HepG2 (cell line): ENCODE measurements around the gene TLK1. TPM values are rescaled to one million over a fixed set of nuclear protein-coding genes. Genes with fewer than 3 reads are reported as not detected.
A peak's percentile ranks its signal among the peaks of the same experiment; 100 is the strongest.

Source experiments
- IKZF5 ChIP-seq: IDR thresholded peaks from 2 replicates; pipeline ENCODE4 v1.6.1; 2018; ENCODE audit warnings: missing genetic modification reagents, mild to moderate bottlenecking, missing compliant biosample characterization
- PCBP1 ChIP-seq: fragments of 200-400 bp; formaldehyde crosslinking; IDR thresholded peaks from 2 replicates; pipeline ENCODE4 v1.6.1; 2017; ENCODE audit warnings: mild to moderate bottlenecking, low read depth, low read length, borderline replicate concordance
- RORA ChIP-seq: sonication (generic); formaldehyde crosslinking; IDR thresholded peaks from 2 replicates; pipeline ENCODE4 v1.5.0; 2020; ENCODE audit warnings: mild to moderate bottlenecking, missing genetic modification reagents, moderate library complexity
- SKIL ChIP-seq: sonication (generic); formaldehyde crosslinking; IDR thresholded peaks from 2 replicates; pipeline ENCODE4 v1.8.0; 2022; ENCODE audit warnings: missing genetic modification reagents, mild to moderate bottlenecking, moderate library complexity, borderline replicate concordance
- TMF1 ChIP-seq: sonication (generic); formaldehyde crosslinking; IDR thresholded peaks from 2 replicates; pipeline ENCODE4 v1.8.1; 2022; ENCODE audit warnings: low read depth, missing genetic modification reagents
- ZBTB44 ChIP-seq: sonication (generic); formaldehyde crosslinking; IDR thresholded peaks from 2 replicates; pipeline ENCODE4 v1.4.0; 2020; ENCODE audit warnings: missing genetic modification reagents
- ZFP82 ChIP-seq: sonication (generic); formaldehyde crosslinking; IDR thresholded peaks from 2 replicates; pipeline ENCODE4 v1.5.1; 2020; ENCODE audit warnings: mild to moderate bottlenecking, missing genetic modification reagents, borderline replicate concordance
- ZNF383 ChIP-seq: sonication (generic); formaldehyde crosslinking; IDR thresholded peaks from 2 replicates; pipeline ENCODE4 v1.4.0; 2020; ENCODE audit warnings: missing genetic modification reagents, mild to moderate bottlenecking, borderline replicate concordance
- polyA plus RNA-seq, 8 experiments: library from polyadenylated mRNA; depleted of rRNA in 3 of 8; stranded (reverse) in 7 of 8; unstranded in 1 of 8; fragments of >200 nt; fragmentation: Illumina TruSeq in 4 of 8; extraction: Trizol in 4 of 8; gene quantifications; 2 replicates each; pipeline versions ENCODE4 v1.2.1 to v1.2.3, GENCODE V29; 2011 to 2016; ENCODE audit warnings: low read depth in 4 of 8, missing spikeins in 1 of 8, mixed read lengths in 1 of 8; ENCODE audit not compliant: insufficient read depth in 1 of 8
- total RNA-seq, 5 experiments: library from RNA; depleted of rRNA; stranded (reverse); fragments of >200 nt; fragmentation: Illumina TruSeq; extraction: Trizol; gene quantifications; 2 replicates each; pipeline ENCODE4 v1.2.3, GENCODE V29; 2016; ENCODE audit warnings: low read depth in 1 of 5
- TF ChIP-seq, protein P1 (sequence below): sonication (generic); formaldehyde crosslinking; IDR thresholded peaks from 2 replicates; pipeline ENCODE4 v1.5.1; 2020; ENCODE audit warnings: mild to moderate bottlenecking, missing genetic modification reagents, borderline replicate concordance
- TF ChIP-seq, protein P2 (sequence below): sonication (generic); formaldehyde crosslinking; conservative IDR thresholded peaks from 2 replicates; pipeline ENCODE4 v1.8.0; 2022; ENCODE audit warnings: missing genetic modification reagents
- TF ChIP-seq, protein P3 (sequence below): sonication (generic); formaldehyde crosslinking; IDR thresholded peaks from 2 replicates; pipeline ENCODE4 v1.8.0; 2022; ENCODE audit warnings: low read depth, missing genetic modification reagents
- TF ChIP-seq, protein P4 (sequence below): sonication (generic); formaldehyde crosslinking; IDR thresholded peaks from 2 replicates; pipeline ENCODE4 v1.4.0; 2020; ENCODE audit warnings: mild to moderate bottlenecking, missing genetic modification reagents
- TF ChIP-seq, protein P5 (sequence below): sonication (generic); formaldehyde crosslinking; IDR thresholded peaks from 2 replicates; pipeline ENCODE4 v1.8.1; 2023; ENCODE audit warnings: missing genetic modification reagents, mild to moderate bottlenecking, borderline replicate concordance

Gene TLK1
- total and polyA plus RNA-seq, 2 of the 13 experiments (the other 11 are each of a cell fraction or from before 2014, with no cell fraction given), result 16.8 to 28.7 TPM

GRCh38 chr2:171158790-171159371 lies 1.8 kb downstream of the TLK1 start (continued):
- TF ChIP-seq, protein P1, sequence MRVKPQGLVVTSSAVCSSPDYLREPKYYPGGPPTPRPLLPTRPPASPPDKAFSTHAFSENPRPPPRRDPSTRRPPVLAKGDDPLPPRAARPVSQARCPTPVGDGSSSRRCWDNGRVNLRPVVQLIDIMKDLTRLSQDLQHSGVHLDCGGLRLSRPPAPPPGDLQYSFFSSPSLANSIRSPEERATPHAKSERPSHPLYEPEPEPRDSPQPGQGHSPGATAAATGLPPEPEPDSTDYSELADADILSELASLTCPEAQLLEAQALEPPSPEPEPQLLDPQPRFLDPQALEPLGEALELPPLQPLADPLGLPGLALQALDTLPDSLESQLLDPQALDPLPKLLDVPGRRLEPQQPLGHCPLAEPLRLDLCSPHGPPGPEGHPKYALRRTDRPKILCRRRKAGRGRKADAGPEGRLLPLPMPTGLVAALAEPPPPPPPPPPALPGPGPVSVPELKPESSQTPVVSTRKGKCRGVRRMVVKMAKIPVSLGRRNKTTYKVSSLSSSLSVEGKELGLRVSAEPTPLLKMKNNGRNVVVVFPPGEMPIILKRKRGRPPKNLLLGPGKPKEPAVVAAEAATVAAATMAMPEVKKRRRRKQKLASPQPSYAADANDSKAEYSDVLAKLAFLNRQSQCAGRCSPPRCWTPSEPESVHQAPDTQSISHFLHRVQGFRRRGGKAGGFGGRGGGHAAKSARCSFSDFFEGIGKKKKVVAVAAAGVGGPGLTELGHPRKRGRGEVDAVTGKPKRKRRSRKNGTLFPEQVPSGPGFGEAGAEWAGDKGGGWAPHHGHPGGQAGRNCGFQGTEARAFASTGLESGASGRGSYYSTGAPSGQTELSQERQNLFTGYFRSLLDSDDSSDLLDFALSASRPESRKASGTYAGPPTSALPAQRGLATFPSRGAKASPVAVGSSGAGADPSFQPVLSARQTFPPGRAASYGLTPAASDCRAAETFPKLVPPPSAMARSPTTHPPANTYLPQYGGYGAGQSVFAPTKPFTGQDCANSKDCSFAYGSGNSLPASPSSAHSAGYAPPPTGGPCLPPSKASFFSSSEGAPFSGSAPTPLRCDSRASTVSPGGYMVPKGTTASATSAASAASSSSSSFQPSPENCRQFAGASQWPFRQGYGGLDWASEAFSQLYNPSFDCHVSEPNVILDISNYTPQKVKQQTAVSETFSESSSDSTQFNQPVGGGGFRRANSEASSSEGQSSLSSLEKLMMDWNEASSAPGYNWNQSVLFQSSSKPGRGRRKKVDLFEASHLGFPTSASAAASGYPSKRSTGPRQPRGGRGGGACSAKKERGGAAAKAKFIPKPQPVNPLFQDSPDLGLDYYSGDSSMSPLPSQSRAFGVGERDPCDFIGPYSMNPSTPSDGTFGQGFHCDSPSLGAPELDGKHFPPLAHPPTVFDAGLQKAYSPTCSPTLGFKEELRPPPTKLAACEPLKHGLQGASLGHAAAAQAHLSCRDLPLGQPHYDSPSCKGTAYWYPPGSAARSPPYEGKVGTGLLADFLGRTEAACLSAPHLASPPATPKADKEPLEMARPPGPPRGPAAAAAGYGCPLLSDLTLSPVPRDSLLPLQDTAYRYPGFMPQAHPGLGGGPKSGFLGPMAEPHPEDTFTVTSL (CRISPR knock-in tag), result no peak
- TF ChIP-seq ZBTB44 (no peak), SKIL (CRISPR knock-in tag) (no peak), IKZF5 (no peak), ZFP82 (CRISPR knock-in tag) (no peak), RORA (CRISPR knock-in tag) (no peak), TMF1 (no peak), PCBP1 (no peak), ZNF383 (no peak)
- TF ChIP-seq, protein P2, sequence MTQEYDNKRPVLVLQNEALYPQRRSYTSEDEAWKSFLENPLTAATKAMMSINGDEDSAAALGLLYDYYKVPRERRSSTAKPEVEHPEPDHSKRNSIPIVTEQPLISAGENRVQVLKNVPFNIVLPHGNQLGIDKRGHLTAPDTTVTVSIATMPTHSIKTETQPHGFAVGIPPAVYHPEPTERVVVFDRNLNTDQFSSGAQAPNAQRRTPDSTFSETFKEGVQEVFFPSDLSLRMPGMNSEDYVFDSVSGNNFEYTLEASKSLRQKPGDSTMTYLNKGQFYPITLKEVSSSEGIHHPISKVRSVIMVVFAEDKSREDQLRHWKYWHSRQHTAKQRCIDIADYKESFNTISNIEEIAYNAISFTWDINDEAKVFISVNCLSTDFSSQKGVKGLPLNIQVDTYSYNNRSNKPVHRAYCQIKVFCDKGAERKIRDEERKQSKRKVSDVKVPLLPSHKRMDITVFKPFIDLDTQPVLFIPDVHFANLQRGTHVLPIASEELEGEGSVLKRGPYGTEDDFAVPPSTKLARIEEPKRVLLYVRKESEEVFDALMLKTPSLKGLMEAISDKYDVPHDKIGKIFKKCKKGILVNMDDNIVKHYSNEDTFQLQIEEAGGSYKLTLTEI (CRISPR knock-in tag), result no peak
- TF ChIP-seq, protein P3, sequence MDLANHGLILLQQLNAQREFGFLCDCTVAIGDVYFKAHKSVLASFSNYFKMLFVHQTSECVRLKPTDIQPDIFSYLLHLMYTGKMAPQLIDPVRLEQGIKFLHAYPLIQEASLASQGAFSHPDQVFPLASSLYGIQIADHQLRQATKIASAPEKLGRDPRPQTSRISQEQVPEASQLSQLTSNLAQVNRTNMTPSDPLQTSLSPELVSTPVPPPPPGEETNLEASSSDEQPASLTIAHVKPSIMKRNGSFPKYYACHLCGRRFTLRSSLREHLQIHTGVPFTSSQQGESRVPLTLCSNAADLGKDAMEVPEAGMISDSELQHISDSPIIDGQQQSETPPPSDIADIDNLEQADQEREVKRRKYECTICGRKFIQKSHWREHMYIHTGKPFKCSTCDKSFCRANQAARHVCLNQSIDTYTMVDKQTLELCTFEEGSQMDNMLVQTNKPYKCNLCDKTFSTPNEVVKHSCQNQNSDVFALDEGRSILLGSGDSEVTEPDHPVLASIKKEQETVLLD, result 0 out of 2 replicates have a peak, but pooled peaks have one; percentile 12
- TF ChIP-seq, protein P4, sequence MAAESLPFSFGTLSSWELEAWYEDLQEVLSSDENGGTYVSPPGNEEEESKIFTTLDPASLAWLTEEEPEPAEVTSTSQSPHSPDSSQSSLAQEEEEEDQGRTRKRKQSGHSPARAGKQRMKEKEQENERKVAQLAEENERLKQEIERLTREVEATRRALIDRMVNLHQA (CRISPR knock-in tag), result no peak
- TF ChIP-seq, protein P5, sequence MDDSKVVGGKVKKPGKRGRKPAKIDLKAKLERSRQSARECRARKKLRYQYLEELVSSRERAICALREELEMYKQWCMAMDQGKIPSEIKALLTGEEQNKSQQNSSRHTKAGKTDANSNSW (CRISPR knock-in tag), result no peak
